MG63 (cell line): ENCODE results near the gene FAM124B. TPM values are rescaled to one million over a fixed set of nuclear protein-coding genes. Genes with fewer than 3 reads are reported as not detected.

Experiments used
- DNase-seq: peaks from one replicate; pipeline ENCODE4 v3.0.0-alpha.2; 2020
- H3K27me3 ChIP-seq: fragments of 250-450 bp; sonication (Bioruptor Pico); 2 replicates; pipeline ENCODE4 v1.5.1; 2020; ENCODE audit warnings: mild to moderate bottlenecking, moderate library complexity
- H3K36me3 ChIP-seq: fragments of 250-450 bp; sonication (Bioruptor Pico); 2 replicates; pipeline ENCODE4 v1.5.1; 2020; ENCODE audit warnings: mild to moderate bottlenecking, moderate library complexity
- H3K4me3 ChIP-seq: fragments of 250-450 bp; sonication (Bioruptor Pico); 2 replicates; pipeline ENCODE4 v1.5.1; 2020; ENCODE audit warnings: mild to moderate bottlenecking, moderate library complexity
- H3K9me3 ChIP-seq: fragments of 250-450 bp; sonication (Bioruptor Pico); 2 replicates; pipeline ENCODE4 v1.5.1; 2020; ENCODE audit warnings: mild to moderate bottlenecking, moderate library complexity
- total RNA-seq: library from RNA; depleted of rRNA; stranded (reverse); fragments of >200 nt; shearing (Covaris generic); gene quantifications from 2 replicates; pipeline ENCODE4 v1.2.3, GENCODE V29; 2014; ENCODE audit warnings: low replicate concordance; rRNA removed

FAM124B gene
- total RNA-seq, 1 experiment from 2014 or later = not detected

DNA sequence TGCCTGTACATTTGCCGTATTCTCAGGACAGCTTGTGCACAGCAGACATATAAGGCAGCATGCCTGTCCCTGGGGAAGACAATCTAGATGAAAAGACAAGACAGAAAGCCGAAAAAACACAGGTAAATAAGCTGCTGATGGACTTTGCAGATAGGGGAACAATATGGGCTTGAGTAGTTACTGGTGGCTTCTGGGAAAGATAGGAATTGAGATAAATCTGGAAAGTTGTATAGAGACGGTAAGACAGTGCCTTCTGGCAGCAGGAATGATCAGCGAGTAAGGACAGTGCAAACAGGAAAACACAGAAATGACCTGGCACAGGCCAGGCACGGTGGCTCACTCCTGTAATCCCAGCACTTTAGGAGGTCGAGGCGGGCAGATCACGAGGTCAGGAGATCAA lies 70.2 kb downstream of the FAM124B start:
- DNase-seq = no peak
- Histone ChIP-seq H3K36me3 (no peaks in the 10 kb centered on the region), H3K4me3 (no peak overlapping the region), H3K9me3 (no peaks in the 10 kb centered on the region), H3K27me3 (no peaks in the 10 kb centered on the region)

- Histone ChIP-seq H3K4me3 (no peak overlapping the region), H3K36me3 (no peaks in the 10 kb centered on the region), H3K27me3 (no peaks in the 10 kb centered on the region), H3K9me3 (no peaks in the 10 kb centered on the region)
- no peak for DNase-seq
These were observed 73.1 kb downstream of the FAM124B start for GRCh38 chr2:224328798-224329197.

Other genes with a start within 250 kb of the FAM124B start
- 55.6 and 68.9 TPM in 2 replicates for gene CUL3, start 183.3 kb upstream of the FAM124B start, total RNA-seq